GM19025 (cell line): Measurements from ENCODE around the gene NCBP2.
"Not testable (repeated sequence)": the region's sequence is repeated elsewhere in the genome, so short reads cannot be mapped to it uniquely, and the experiment has no call there.

ENCODE experiments used
- ATAC-seq: cut with Tn5 transposase; IDR thresholded peaks from one replicate; pipeline ENCODE4 v1.9.1; 2021; ENCODE audit warnings: mild to moderate bottlenecking, low read depth, moderate library complexity; ENCODE audit not compliant: unreplicated experiment

The NCBP2 gene

DNA sequence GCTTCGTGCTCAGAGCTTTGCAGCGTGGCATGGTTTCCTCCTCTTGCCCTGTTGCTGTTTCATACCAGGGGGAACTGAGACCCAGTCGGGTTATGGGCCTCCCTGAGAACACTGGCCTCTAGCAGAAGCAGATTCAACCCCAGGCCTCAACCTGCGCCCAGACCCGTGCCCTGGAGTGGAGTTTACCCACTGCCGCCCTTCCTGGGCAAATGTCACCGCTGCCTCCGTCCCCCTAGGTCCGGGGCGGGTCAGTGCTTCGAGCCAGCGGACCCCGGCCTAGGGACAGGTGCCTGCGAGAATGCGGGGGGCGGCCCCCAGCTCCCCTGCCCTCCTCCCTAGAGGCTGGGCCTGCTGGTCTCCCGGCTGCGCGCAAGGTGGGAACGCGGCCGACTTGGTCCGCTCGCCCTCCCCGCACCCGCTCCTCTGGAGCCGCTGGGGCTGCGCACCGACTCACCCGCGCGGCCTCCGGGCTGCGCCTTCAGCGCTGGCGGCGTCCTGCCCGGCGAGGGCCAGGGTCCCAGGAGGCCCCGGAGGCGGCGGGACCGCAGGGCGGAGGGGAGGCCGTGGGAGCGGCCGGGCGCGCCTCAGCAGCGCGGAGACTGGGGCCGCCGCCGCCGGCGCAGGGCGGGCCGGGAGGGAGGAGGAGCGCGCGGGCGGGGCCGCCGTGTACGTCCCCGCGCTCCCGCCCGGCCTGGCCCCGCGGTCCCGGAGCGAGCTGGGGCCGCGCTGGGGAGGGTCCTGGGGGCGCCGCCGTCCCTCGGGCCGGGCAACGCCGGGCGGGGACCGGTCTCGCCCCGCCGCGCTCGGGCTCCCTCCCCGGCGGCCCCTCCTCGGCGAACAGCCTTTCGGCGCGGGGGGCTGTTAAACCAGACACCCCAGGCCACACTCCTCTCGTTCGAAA lies 26.2 kb upstream of the NCBP2 start, which contains the start of gene PIGZ:
Gene PIGZ, minus strand, starts transcription at position 601 of the 901 bp plus-strand sequence. CDS start 16,802 bp downstream, outside the sequence.
- ATAC-seq, result peak; percentile 56

DNA sequence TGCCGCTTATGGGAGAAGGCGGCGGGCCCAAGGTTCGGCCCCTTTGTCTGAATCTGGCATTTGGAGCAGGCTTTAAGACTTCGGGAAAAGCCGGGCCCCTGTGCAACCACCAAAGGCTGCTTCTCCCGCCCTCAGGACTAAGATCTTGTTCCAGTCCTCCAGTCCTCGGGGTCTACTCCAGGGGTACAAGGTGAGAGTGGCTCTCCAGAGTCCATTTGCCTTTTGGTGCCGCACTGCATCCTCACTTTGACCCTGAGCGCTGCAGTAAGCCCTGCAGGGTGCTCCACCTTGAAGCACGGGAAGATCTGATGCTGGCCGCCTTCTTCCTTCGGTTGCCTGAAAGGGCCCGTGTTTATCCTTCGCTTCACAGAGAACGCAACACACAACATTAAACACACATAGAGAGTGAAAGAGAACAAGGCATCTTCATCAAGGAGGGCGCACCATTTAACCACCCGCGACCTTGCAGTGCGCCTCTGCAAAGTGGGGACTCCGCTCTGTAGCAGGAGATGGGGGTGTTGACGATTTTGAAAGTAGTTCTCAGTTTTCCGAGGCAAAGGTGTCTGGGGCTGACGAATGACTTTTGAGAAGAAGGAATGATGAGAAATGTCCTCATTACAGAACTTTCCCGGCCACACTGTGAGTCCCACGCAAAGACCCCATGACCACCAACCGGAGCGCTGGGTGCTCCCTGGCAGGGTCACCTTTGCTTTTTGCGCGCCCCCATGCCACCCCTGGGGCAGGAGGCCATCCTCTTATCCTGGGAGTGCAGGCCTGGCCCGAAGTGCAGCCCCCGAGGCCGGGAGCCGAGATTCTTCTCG lies 25.3 kb upstream of the NCBP2 start:
- ATAC-seq, result no peak

DNA sequence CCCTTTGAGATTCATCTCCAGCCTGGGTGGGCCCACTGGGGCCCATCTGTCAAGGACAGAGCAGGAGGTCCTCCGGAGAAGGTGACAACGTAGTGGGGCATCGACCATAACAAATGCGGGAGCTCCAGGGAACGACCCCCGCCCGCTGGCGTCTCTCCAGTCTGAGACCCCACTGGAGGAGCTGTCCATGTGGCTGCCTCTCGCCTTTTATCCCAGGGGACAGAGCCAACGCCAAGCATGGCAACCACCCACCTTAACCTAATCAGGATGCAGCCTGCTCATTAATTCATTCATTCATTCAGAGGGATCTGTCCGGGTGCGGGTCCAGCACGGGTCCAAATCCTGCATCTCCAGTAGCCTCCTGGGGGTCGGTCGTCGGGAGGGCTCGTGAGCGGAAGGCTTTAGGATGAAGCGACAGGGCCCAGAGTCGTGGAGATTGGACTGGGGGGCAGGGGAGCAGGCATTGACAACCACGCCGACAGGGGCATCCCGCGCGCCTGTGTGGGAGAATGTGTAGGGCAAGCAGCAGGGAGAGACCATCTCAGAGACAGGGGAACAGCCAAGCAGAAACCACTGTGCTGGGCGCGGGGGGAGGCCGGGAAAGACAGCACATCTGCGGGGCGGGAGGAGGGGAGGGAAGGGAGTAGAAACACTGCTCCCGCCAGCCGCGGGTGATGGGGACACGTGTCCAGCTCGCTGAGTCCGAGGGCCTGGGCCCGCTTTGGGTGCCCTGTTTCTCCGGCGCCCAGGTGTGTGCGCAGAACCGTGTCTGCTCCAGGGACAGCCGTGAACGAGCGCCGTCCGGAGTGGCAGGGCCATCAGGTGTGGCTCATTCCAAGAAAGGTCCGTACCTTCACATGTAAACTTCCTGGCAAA lies 24.4 kb upstream of the NCBP2 start:
- no peak for ATAC-seq

DNA sequence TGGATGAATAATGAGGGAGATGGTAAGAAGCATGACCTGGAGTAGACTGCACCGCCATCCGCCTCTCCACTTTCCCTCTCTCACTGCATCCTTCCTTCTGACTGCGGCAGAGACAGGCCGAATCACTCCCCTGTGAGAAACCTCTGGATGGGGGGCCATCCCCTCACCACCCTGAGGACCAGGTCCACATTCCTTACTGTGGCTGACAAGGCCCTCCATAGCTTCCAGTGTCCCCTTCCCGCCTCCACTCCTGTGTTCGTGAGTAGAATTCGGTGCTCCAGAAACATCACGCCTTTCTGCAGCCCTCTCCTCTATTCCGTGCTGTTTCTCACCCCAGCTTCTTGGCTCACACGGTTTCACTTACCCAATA lies 23.5 kb upstream of the NCBP2 start:
- no peak for ATAC-seq

DNA sequence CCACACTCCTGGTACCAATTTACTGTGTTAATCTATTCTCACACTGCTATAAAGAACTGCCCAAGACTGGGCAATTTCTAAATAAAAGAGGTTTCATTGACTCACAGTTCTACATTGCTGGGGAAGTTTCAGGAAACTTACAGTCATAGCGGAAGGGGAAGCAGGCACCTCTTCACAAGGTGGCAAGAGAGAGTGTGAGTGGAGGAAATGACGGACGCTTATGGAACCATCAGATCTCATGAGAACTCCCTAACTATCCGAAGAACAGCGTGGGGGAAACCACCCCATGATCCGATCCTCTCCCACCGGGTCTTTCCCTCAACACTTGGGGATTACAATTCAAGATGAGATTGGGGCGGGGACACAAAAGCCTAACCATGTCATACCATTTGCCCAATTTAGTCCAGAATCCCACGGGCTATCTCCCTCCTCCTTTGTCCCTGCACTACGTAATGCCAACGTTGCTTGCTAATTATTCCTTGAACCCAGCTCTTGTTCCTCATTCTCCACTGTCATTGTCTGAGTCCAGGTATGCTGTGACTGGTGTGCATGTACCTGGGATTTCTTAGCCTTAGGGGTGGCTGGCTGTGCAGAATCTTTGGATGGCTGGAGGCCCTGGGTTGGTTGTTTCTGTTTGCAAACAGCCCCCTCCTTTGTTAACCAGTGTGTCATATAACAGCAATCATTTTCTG lies 22.9 kb upstream of the NCBP2 start:
- no peak for ATAC-seq

DNA sequence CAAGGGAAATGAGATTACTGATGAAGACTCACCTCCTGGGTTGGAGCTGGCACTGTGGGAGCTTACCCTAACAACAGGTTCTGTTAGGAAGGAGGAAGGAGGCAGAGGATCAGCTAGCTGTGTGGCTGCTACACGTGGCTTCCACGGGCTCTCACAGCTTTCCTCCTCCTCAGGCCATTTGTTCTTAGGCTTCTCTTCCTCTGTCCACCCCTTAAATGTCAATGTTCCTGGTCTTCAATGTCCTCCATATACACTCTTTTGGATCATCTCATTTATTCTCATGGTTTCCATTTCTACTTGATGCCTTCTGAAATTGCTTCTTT lies 21.3 kb upstream of the NCBP2 start:
- ATAC-seq, result no peak

DNA sequence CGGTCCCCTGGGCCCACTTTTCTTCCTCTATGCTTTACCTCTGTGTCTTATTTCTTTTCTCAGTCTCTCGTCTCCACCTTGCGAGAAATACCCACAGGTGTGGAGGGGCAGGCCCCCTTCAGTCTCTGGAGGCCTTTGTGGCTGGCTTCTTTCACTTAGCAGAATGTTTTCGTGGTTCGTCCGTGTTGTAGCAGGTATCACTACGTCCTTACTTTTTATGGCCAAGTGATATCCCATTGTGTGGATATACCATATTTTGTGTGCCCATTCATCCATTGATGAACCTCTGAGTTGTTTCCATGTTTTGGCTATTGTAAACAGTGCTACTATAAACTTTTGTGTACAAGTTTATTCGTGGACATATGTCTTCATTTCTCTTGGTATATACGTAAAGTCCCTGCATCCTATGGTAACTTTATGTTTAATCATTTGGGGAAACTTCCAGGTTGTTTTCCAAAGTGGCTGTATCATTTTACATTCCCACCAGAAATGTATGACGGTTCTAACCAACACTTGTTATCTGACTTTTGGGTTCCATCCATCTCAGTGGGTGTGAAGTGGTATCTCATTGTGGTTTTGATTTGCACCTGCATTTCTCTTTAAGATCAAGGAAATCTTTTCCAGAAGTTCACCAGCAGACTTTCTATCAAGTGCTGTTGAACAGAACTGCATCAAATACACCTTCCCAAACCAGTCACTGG lies 20.8 kb upstream of the NCBP2 start:
- ATAC-seq, result no peak

DNA sequence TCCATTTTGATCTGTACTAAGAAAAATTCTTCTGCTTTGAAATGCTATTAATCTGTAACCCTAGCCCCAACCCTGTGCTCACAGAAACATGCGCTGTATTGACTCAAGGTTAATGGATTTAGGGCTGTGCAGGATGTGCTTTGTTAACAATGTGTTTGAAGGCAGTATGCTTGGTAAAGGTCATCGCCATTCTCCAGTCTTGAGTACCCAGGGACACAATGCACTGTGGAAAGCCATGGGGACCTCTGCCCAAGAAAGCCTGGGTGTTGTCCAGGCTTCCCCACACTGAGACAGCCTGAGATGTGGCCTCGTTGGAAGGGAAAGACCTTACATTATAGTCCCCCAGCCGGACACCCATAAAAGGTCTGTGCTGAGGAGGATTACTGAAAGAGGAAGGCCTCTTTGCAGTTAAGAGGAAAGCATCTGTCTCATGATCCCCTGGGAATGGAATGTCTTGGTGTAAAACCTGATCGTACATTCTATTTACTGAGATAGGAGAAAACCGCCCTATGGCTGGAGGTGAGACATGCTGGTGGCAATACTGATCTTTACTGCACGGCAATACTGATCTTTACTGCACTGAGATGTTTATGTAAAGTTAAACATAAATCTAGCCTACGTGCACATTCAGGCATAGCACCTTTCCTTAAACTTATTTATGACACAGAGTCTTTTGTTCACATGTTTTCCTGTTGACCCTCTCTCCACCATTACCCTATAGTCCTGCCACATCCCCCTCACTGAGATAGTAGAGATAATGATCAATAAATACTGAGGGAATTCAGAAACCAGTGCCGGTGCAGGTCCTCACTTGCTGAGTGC lies 20.0 kb upstream of the NCBP2 start:
- ATAC-seq, result no peak

DNA sequence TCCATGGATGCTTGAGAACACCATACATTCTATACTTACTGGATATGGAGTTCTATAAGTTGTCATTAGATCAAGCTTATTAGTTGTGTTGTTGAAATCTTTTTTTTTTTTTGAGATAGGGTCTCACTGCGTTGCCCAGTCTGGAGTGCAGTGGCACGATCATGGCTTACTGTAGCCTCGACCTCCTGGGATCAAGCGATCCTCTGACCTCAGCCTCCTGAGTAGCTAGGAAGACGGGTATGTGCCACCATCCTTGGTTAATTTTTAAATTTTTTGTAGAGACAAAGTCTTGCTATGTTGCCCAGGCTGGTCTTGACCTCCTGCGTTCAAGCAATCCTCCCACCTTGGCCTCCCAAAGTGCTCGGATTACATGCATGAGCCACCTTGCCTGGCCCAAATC lies 12.5 kb upstream of the NCBP2 start:
- ATAC-seq, result no peak

DNA sequence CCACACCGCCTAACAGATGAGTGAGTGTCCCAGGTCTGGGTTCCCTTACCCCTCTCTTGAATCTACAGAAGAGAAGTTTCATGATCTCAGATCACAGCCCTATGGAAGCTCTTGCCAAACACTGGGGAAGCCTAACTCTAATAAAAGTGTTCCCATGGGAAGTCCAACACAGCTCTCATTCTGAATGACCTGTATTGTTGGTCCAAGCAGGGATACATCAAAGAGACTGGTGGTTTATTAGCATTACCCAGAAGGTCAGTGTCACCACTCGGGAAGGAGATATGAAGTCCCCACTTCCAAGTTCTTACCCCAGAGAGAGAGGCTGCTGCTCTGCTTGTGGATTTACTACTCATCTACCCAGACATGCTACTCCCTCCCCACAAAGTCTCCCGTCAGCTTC lies 9.0 kb upstream of the NCBP2 start:
- ATAC-seq, result no peak

DNA sequence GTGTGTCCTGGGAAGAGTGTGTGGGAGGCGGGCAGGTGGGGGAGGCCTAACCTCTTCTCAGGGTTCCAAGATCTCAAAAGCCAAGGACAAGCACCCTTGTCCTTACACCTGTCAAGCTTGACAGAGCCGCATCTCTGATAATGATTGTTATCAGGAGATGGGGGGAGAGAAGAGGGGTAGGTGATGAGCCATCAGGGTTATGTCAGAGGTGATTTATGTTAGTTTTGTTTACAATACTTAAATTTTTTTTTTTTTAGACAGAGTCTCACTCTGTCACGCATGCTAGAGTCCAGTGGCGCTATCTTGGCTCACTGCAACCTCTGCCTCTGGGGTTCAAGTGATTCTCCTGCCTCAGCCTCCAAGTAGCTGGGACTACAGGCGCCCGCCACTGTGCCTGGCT lies 7.4 kb upstream of the NCBP2 start:
- ATAC-seq, result no peak

DNA sequence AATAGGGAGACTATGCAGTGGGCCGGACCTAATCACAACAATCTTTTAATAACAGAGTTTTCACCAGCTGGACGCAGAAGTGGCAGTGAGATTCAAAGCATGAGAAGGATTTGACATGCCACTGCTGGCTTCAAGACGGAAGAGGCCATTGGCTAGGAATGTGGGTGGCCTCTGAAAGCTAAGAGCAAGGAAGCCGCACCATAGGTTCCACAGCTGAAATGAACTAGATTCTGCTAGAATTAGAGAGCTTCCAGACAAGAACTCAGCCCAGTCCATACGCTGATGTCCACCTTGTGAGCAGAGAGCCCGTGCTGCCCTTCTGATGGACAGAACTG lies 6.9 kb upstream of the NCBP2 start:
- ATAC-seq, result no peak

DNA sequence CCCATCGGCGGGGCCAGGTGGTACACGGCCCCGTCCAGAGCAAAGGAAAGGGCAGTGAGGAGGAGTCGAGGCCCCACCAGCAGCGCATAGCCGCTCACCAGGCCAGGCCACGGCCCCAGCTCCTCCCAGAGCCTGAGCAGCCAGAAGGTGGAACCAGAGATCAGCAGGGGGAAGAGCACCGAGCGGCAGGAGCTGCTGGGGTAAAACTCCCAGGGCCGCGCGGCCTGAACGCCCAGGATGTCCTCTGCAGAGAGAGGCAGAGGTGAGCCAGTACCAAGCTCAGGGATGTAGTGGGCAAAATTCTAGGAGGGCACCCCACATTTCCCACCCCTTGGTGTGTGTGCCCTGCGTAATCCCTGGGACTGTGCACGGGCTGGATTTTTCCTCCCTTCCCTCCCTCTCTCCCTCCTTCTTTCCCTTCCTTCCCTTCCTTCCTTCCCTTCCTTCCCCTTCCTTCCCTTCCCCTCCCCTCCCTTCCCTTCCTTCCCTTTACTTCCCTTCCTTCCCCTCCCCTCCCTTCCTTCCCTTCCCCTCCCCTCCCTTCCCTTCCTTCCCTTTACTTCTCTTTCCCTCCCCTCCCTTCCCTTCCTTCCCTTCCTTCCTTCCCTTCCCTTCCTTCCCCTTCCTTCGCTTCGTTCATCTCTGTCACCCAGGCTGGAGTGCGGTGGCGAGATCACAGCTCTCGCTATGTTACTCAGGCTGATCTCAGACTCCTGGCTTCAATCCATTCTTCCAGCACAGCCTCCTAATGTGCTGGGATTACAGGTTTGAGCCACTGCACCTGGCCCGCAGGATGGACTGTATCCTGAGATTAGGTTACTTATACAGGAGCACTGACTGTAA lies 6.3 kb upstream of the NCBP2 start:
- no peak for ATAC-seq

DNA sequence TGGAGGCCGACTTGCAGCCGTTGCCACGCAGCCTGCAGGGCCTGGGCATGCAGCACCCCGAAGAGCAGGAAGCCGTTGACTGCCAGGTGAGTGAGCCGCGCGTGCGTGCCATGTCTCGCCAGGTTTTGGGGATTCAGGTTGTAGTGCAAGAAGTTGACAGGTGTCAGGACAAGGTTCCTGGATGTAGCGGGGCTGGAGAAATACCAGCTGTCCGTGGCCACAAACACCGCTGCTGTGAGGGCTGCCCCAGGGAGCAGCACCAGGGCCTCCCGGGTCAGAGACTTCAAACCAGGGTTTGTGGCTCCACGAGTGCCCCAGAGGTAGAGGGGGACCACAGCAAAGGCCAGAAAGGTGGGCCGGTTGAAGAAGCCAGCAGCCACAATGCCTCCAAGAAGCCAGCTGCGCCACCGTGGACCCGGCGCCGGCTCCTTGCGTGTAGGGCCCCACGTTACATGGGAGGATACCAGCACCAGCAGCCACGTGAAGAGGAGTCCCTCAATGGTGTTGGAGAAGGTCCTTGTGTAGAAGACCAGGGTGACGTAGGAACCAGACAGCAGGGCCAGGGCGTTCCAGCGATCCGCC lies 5.6 kb upstream of the NCBP2 start:
- ATAC-seq, result no peak

DNA sequence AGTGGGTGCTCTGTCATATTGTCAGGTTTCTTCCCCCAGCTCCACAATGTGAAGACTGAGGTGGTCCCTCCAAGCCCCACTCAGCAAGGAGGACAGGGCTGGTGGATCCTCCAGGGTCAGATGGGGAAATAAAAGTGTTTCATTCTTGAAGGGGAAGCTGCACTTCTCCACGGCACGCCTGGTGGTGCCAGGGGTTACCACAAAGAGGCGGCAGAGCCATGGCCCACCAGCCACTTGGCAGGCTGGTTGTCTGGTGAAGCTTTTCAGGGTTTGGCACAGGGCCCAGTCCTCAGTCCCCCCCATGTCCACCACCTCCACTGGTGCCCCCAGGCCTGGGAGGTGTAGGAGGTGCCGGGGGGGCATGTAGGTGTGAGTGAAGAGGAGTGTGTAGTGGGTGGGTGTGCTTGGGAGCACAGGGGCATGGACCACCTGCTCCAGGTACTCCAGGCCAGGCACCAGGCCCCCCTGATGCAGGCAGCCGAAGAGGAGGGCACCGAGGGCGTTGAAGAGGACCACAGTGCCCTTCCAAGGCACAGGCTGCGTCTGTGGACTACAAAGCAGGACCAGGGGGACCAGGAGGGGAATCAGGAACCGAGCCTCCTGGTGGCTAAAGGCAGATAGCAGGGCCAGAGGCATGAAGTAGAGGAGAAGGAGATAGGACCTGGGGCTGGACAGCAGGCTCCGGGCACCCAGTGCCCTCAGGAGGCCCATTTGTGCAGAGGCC lies 5.0 kb upstream of the NCBP2 start:
- ATAC-seq, result no peak

DNA sequence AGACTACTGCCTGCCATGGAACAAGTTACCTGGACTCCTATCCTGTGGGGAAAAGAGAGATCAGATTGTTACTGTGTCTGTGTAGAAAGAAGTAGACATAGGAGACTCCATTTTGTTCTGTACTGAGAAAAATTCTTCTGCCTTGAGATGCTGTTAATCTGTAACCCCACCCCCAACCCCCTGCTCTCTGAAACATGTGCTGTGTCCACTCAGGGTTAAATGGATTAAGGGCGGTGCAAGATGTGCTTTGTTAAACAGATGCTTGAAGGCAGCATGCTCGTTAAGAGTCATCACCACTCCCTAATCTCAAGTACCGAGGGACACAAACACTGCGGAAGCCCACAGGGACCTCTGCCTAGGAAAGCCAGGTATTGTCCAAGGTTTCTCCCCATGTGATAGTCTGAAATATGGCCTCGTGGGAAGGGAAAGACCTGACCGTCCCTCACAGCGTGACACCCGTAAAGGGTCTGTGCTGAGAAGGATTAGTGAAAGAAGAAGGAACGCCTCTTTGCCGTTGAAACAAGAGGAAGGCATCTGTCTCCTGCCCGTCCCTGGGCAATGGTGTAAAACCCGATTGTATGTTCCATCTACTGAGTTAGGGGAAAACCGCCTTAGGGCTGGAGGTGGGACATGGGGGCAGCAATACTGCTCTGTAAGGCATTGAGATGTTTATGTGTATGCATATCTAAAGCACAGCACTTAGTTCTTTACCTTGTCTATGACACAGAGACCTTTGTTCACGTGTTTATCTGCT lies 1.9 kb upstream of the NCBP2 start:
- not testable (repeated sequence) for ATAC-seq
